Measurements from ENCODE around the gene MRPL20. TPM values are rescaled to one million over a fixed set of nuclear protein-coding genes. Genes with fewer than 3 reads are reported as not detected.
"Not testable (repeated sequence)": the region's sequence is repeated elsewhere in the genome, so short reads cannot be mapped to it uniquely, and the experiment has no call there.

Gene MRPL20
- total RNA-seq, result 100 to 1,000 TPM; 160 to 218 TPM

- Histone ChIP-seq H3K4me3 (peak within 1 kb of the TSS; percentile 98 to 100), H3K27ac (peak within 1 kb of the TSS; percentile 75 to 89), H3K36me3 (peaks cover 30% of the 10 kb centered on the region), H3K9me3 (no peaks in the 10 kb centered on the region), H3K27me3 (no peaks in the 10 kb centered on the region), H3K4me1 (peaks cover 0 to 34% of the 10 kb centered on the region in 2 donors)
- peak; percentile 95 for DNase-seq (ENCODE audit: low spot score)
- TF ChIP-seq, protein P1, sequence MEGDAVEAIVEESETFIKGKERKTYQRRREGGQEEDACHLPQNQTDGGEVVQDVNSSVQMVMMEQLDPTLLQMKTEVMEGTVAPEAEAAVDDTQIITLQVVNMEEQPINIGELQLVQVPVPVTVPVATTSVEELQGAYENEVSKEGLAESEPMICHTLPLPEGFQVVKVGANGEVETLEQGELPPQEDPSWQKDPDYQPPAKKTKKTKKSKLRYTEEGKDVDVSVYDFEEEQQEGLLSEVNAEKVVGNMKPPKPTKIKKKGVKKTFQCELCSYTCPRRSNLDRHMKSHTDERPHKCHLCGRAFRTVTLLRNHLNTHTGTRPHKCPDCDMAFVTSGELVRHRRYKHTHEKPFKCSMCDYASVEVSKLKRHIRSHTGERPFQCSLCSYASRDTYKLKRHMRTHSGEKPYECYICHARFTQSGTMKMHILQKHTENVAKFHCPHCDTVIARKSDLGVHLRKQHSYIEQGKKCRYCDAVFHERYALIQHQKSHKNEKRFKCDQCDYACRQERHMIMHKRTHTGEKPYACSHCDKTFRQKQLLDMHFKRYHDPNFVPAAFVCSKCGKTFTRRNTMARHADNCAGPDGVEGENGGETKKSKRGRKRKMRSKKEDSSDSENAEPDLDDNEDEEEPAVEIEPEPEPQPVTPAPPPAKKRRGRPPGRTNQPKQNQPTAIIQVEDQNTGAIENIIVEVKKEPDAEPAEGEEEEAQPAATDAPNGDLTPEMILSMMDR (IDR thresholded peaks at IDR 0.05), result no peak
Observed at GRCh38 chr1:1406821-1407635, at the start of gene MRPL20. Gene MRPL20 (minus strand): TSS chr1:1407293. CDS start chr1:1407217, 76 bp downstream.

GRCh38 chr1:1456683-1457255 lies 49.7 kb upstream of the MRPL20 start:
- not testable (repeated sequence) for H3K9me3 ChIP-seq; H3K4me1 ChIP-seq; H3K4me3 ChIP-seq; H3K36me3 ChIP-seq; DNase-seq (ENCODE audit: low spot score); H3K27ac ChIP-seq; H3K27me3 ChIP-seq

- H3K4me1 ChIP-seq; H3K9me3 ChIP-seq; DNase-seq (ENCODE audit: low spot score); H3K36me3 ChIP-seq; H3K27me3 ChIP-seq; H3K4me3 ChIP-seq; H3K27ac ChIP-seq: not testable (repeated sequence)
Observed at GRCh38 chr1:1455934-1456333, 48.8 kb upstream of the MRPL20 start.

GRCh38 chr1:1455366-1455884 lies 48.3 kb upstream of the MRPL20 start:
- Histone ChIP-seq H3K4me1 (no peaks in the 10 kb centered on the region), H3K27me3 (no peaks in the 10 kb centered on the region), H3K36me3 (no peaks in the 10 kb centered on the region), H3K4me3 (no peak overlapping the region), H3K9me3 (no peaks in the 10 kb centered on the region), H3K27ac (no peak overlapping the region)
- TF ChIP-seq, protein P1 (IDR thresholded peaks at IDR 0.05), result no peak
- no peak for DNase-seq (ENCODE audit: low spot score)

GRCh38 chr1:1454286-1455056 lies 47.4 kb upstream of the MRPL20 start:
- DNase-seq (ENCODE audit: low spot score); H3K27ac ChIP-seq; H3K4me1 ChIP-seq; H3K9me3 ChIP-seq; H3K27me3 ChIP-seq; H3K36me3 ChIP-seq; H3K4me3 ChIP-seq: not testable (repeated sequence)

DNA sequence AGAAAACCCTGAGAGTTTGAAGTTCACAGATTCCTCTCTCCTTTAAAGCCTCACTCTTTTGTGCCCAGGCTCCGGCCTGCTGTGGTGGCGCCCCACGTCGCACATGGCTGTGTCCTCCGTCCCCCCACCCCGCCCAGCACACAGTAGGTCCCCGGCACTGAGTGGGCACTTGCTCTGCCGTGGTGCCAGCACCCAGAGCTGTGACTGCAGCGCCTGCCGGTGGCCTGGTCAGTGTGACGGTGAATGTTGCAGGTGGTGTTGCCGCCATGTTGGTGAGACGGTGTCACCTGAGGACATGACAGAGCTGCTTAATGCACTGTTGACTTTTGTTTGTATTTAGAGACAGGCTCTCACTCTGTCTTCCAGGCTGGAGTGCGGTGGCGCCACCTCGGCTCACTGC lies 45.8 kb upstream of the MRPL20 start:
- TF ChIP-seq, protein P1 (IDR thresholded peaks at IDR 0.05), result no peak
- Histone ChIP-seq H3K4me1 (no peaks in the 10 kb centered on the region), H3K27ac (no peak overlapping the region), H3K27me3 (no peaks in the 10 kb centered on the region), H3K9me3 (no peaks in the 10 kb centered on the region), H3K36me3 (no peaks in the 10 kb centered on the region), H3K4me3 (no peak overlapping the region)
- DNase-seq (ENCODE audit: low spot score), result no peak

GRCh38 chr1:1452365-1452739 lies 45.3 kb upstream of the MRPL20 start:
- H3K4me3 ChIP-seq; H3K4me1 ChIP-seq; H3K27me3 ChIP-seq; H3K27ac ChIP-seq; H3K36me3 ChIP-seq; H3K9me3 ChIP-seq; DNase-seq (ENCODE audit: low spot score): not testable (repeated sequence)

All from right atrium auricular region (tissue), 2 donors.